Measurements from ENCODE around the gene NT5C2. TPM values are rescaled to one million over a fixed set of nuclear protein-coding genes. Genes with fewer than 3 reads are reported as not detected.

The NT5C2 gene
- total and polyA plus RNA-seq, 2 donors (not counting 1 experiment from before 2014, with no cell fraction given): 38.6 to 80.8 TPM

- CTCF ChIA-PET: no interaction called here
- Histone ChIP-seq H3K27me3 (replicated peaks in 1 of 4; ENCODE audit: control extremely low read depth in 1 of 4, control insufficient read depth in 3 of 4, insufficient read depth in 4 of 4, low read length in 3 of 4) (no peaks in the 10 kb centered on the region), H3K27ac (ENCODE audit: low read length in 2 of 2) (no peak overlapping the region), H3K79me2 (ENCODE audit: control insufficient read depth, insufficient read depth, low read length) (no peaks in the 10 kb centered on the region), H3K4me3 (ENCODE audit: control extremely low read depth in 1 of 5, extremely low read depth in 1 of 5, insufficient read depth in 1 of 5, low read depth in 2 of 5, low read length in 4 of 5) (no peak overlapping the region), H3K9me3 (ENCODE audit: control extremely low read depth in 1 of 3, control insufficient read depth in 2 of 3, insufficient read depth in 1 of 3, low read length in 2 of 3) (no peaks in the 10 kb centered on the region), H2AFZ (ENCODE audit: insufficient read depth, low read depth, low read length, poor library complexity, severe bottlenecking) (no peak overlapping the region), H3K4me1 (ENCODE audit: control insufficient read depth in 2 of 2, insufficient read depth in 2 of 2, low read length in 2 of 2) (peaks cover 3 to 4% of the 10 kb centered on the region in 2 donors), H3K36me3 (replicated peaks in 1 of 2; ENCODE audit: control extremely low read depth in 1 of 2, control insufficient read depth in 1 of 2, extremely low read depth in 1 of 2, insufficient read depth in 2 of 2, low read length in 1 of 2) (peaks cover 1 to 2% of the 10 kb centered on the region in 2 experiments), H3K9ac (ENCODE audit: low read length) (no peak overlapping the region), H4K20me1 (ENCODE audit: control insufficient read depth, insufficient read depth, low read length, poor library complexity, severe bottlenecking) (no peaks in the 10 kb centered on the region), H3K4me2 (replicated peaks; ENCODE audit: low read depth, low read length, poor library complexity, severe bottlenecking) (no peak overlapping the region)
- Mint-ChIP-seq H3K27ac (no peak overlapping the region), H3K9me3 (ENCODE audit: insufficient read depth) (no peaks in the 10 kb centered on the region), H3K4me1 (peaks cover 12% of the 10 kb centered on the region), H3K4me3 (no peak overlapping the region), H3K27me3 (no peaks in the 10 kb centered on the region)
- POLR2A ChIA-PET: no interaction called here
- DNase-seq (no peak), ATAC-seq (ENCODE audit: low read depth) (no peak)
- no CpG with 5 or more reads among the region's 8 CpGs for WGBS (ENCODE audit: insufficient coverage)
- intact Hi-C loops (cut with micrococcal nuclease): no loop called here
- TF ChIP-seq CTCF (IDR thresholded peaks at IDR 0.05): no peak
- no peak for TF ChIP-seq EZH2 (IDR thresholded peaks at IDR 0.05; ENCODE audit: borderline replicate concordance, insufficient read depth, low read depth, low read length, poor library complexity, severe bottlenecking)
Observed at GRCh38 chr10:103044942-103045489, 148.1 kb downstream of the NT5C2 start.

GRCh38 chr10:103042908-103043307, 150.2 kb downstream of the NT5C2 start:
- CTCF ChIA-PET: no interaction called here
- ATAC-seq (ENCODE audit: low read depth) (no peak), DNase-seq (no peak)
- Histone ChIP-seq H2AFZ (ENCODE audit: insufficient read depth, low read depth, low read length, poor library complexity, severe bottlenecking) (no peak overlapping the region), H3K4me3 (ENCODE audit: control extremely low read depth in 1 of 5, extremely low read depth in 1 of 5, insufficient read depth in 1 of 5, low read depth in 2 of 5, low read length in 4 of 5) (no peak overlapping the region), H3K9ac (ENCODE audit: low read length) (no peak overlapping the region), H3K4me1 (ENCODE audit: control insufficient read depth in 2 of 2, insufficient read depth in 2 of 2, low read length in 2 of 2) (peaks cover 3 to 4% of the 10 kb centered on the region in 2 donors), H3K36me3 (replicated peaks in 1 of 2; ENCODE audit: control extremely low read depth in 1 of 2, control insufficient read depth in 1 of 2, extremely low read depth in 1 of 2, insufficient read depth in 2 of 2, low read length in 1 of 2) (peaks cover 0 to 1% of the 10 kb centered on the region in 2 experiments), H3K27me3 (replicated peaks in 1 of 4; ENCODE audit: control extremely low read depth in 1 of 4, control insufficient read depth in 3 of 4, insufficient read depth in 4 of 4, low read length in 3 of 4) (no peaks in the 10 kb centered on the region), H3K4me2 (replicated peaks; ENCODE audit: low read depth, low read length, poor library complexity, severe bottlenecking) (no peak overlapping the region), H3K27ac (ENCODE audit: low read length in 2 of 2) (no peak overlapping the region), H4K20me1 (ENCODE audit: control insufficient read depth, insufficient read depth, low read length, poor library complexity, severe bottlenecking) (no peaks in the 10 kb centered on the region), H3K79me2 (ENCODE audit: control insufficient read depth, insufficient read depth, low read length) (no peaks in the 10 kb centered on the region), H3K9me3 (ENCODE audit: control extremely low read depth in 1 of 3, control insufficient read depth in 2 of 3, insufficient read depth in 1 of 3, low read length in 2 of 3) (no peaks in the 10 kb centered on the region)
- TF ChIP-seq EZH2 (IDR thresholded peaks at IDR 0.05; ENCODE audit: borderline replicate concordance, insufficient read depth, low read depth, low read length, poor library complexity, severe bottlenecking) (no peak), CTCF (IDR thresholded peaks at IDR 0.05) (no peak)
- Mint-ChIP-seq H3K4me1 (peaks cover 12% of the 10 kb centered on the region), H3K27ac (no peak overlapping the region), H3K27me3 (no peaks in the 10 kb centered on the region), H3K9me3 (ENCODE audit: insufficient read depth) (no peaks in the 10 kb centered on the region), H3K4me3 (no peak overlapping the region)
- POLR2A ChIA-PET: no interaction called here
- intact Hi-C loops (cut with micrococcal nuclease): no loop called here
- 96% methylated on average over 6 of the region's 7 CpGs for WGBS (ENCODE audit: insufficient coverage)

Data from B cell (primary cell).